CD4-positive, alpha-beta T cell treated with Interleukin-4 for 1 hour (primary cell): Measurements from ENCODE around the gene KRT2.
"Not testable (repeated sequence)": the region's sequence is repeated elsewhere in the genome, so short reads cannot be mapped to it uniquely, and the experiment has no call there.

Experiments
- DNase-seq, 2 donors: peaks; one replicate each; pipeline ENCODE4 v3.0.0-alpha.2; 2020 to 2022

Gene KRT2

DNA sequence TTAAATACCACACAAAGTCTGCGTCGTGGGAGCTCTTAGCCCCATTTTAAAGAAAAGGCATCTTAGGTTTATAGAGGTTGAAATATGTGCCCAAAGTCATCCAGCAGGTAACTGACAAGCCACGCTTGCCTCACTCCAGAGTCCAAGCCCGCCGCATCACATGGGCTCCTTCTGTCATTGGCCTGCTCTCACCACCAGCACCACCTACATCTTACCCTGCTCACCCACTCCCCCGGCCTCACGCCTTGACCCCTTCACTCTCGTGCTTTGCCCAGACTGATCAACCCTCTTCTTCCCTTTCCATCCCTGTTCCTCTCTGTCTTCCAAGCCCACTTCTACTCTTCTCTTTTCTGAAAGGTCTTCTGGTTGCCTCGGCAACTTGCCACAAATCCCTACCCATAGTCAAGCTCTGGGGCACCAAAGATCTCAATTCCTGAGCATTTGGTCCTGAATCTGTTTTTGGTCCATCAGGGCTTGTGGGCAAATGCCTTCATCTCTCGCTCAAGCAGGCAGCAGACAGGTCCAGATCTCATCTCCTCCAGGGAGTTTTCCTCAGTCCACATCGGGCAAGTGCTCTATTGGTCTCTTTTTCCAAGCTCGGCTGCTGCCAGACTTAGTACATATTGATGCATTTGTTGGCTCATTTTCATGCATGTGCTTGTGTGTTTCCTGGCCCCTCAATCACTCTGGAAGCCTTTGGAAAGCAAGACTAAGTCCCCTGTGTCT, 31.7 kb upstream of the KRT2 start:
- no peak for DNase-seq

DNA sequence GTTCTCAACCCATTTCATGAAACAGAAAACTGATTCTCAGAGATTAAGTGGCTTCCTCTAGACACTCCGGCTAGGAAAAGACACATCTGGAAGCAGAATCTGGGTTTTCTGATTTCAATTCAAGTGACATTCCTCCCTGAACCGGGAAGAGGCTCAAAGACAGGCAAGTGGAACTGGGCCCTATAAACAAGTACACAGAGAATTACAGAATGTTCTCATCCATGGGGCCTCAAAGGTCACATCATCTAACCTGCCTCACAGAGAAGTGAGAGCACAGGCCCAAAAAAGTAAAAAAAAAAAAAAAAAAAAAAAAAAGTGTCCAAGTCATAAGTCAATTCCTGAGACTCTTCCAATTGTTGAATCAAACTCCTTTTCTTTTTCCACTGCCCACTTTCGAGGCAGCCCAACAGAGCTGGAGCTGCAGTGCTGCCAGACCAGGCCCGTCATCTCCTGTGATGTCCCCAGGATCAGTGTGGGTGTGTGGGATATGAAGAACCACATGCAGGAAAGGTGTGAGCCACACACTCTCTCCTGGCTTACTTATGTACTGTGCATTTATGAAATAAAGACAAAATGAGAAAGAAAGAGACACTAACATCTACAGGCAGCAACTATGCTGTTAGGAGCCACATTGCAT, 31.0 kb upstream of the KRT2 start:
- DNase-seq = no peak

- DNase-seq = no peak
These were observed 30.3 kb upstream of the KRT2 start for GRCh38 chr12:52682381-52682660.

- peak; percentile 23 to 24 for DNase-seq
These were observed 29.7 kb upstream of the KRT2 start for GRCh38 chr12:52681526-52682380.

DNA sequence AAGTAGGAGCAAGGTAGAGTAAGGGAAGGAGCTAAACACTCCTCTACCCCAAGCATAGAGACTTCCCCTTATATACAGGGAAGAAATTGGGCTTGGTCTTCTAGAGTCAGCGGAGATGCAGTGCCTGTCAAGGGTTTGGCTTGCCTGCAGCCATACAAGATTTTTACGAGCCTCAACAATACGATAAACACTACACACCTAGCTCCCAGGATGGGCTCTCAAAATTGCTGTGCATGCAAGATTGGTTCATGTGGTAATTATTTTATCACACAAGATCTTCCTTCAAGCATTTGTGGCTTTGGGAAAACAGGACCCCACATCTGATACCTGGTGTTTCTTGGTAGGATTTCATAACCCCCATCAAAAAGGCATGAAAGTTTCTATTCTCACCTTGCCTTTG, 28.4 kb upstream of the KRT2 start, which contains the start of gene KRT1:
Gene KRT1, minus strand, starts transcription at position 45 of the 400 bp plus-strand sequence. CDS start 59 bp downstream, outside the sequence.
- DNase-seq = no peak

- DNase-seq = no peak
These were observed 27.9 kb upstream of the KRT2 start for GRCh38 chr12:52679875-52680274.

- DNase-seq = no peak
These were observed 25.7 kb upstream of the KRT2 start for GRCh38 chr12:52677671-52678070.

GRCh38 chr12:52677126-52677525, 25.1 kb upstream of the KRT2 start:
- DNase-seq = no peak

GRCh38 chr12:52676163-52676562, 24.2 kb upstream of the KRT2 start:
- DNase-seq = no peak

DNA sequence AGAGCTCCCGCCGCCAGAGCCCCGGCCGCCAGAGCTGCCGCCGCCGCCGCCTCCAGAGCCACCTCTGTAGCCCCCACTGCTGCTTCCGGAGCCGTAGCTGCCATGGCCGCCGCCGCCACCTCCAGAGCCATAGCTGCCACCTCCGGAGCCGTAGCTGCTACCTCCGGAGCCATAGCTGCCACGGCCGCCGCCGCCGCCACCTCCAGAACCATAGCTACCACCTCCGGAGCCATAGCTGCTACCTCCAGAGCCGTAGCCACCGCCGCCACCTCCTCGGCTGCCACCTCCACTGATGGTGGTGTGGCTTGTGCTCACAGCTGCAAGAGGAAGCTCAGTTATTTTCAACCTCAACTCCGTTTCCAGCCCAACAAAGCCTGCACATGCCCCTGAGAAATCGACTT, 23.3 kb upstream of the KRT2 start:
- DNase-seq = no peak

- DNase-seq = no peak
These were observed 22.4 kb upstream of the KRT2 start for GRCh38 chr12:52674433-52674775.

DNA sequence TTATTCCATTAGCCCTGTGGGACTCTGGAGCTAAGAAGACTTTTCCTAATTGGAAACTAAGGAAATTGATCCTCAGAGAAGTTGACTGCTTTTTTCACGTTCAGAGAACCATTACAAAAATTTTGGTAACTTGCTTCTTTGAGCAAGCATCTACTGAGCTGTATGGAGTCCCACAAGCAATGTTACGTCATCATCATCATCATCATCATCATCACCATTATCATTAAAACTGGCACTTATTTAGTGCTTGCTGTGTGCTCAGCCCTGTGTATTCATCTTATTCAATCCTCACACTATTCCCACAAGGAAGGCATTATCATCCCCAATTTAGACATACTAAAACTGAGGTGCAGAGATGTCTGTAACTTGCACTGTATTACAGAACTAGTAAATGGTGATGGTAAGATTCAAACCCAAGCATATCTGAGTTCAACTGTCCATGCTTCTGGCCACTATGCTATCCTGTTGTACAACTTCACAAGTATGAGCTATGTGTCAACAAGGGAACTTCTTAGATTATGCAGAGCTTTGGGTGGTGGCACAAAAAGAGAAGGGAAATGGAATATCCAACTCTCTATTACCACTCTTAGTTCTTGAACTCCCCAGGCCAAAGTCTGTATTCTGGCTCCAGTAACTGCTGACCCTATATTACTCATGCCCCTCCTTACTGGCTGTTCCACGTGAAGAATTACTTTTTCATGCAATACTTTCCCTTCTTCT, 21.9 kb upstream of the KRT2 start:
- no peak for DNase-seq

DNA sequence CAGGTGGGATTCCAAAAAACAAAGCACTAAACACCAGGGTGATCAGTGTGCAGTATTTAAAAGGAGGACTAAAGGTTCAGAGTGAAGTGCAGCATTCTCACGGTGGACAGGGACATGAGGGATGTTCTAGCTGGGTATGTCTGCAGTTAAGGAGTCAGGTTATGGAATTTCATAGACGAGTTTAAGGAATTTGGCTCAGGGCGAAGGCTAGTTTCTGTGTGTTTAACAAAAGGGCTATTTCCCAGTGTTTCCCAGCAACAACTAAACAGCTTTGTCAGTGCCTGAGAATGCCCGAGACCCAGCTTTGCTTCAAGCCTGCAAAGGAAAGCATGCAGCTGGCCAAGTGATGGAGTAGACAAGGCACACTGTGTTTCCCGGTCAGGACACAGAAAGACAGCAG, 21.2 kb upstream of the KRT2 start:
- DNase-seq = no peak

DNA sequence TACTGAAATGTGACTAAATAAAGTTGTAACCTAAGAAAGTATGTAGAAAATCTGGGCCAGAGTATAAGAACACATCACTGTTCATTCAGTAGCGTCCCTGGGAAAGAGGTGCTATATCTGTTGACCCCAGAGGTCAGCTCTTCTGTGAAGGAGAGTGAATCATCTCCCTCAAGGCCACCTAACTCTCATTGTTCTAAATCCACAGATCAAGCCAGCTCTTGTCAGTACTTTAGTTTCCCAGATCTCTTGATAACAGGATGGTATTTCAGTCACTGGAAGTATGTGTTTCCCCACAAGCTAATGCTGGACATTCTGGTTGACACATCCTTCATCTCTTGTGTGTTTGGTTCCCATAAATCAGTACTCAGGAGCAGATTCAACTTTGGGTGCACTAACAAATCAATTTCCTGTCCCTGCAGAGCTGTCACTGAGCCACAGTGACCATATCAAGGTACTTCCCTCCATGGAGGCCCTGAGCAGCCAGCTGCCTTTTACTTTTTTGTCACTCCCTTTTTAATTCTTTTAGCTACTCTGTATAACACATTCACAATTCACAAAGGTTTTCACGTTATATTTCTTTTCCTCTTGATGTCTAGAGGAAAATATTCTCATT, 20.4 kb upstream of the KRT2 start:
- no peak for DNase-seq

- no peak for DNase-seq
These were observed 18.9 kb upstream of the KRT2 start for GRCh38 chr12:52670961-52671360.

DNA sequence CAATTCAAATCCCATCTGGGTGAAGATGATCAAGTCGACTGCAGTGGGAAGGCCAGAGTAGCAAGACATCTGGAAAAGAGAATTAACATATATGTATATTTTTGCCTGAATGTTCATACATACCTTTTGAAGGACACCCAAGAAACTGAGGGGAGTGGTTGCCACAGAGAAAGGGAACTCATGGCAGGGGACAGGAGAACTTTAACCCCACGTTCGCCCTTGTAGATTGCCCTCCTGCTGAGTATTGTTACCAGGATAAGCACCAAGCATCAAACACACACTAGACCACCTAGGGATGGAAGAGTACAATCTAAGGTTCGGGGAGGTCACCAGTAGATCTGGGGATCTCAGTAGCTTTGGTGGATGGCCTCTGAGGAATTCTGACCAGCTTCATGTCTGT, 18.5 kb upstream of the KRT2 start:
- no peak for DNase-seq

DNA sequence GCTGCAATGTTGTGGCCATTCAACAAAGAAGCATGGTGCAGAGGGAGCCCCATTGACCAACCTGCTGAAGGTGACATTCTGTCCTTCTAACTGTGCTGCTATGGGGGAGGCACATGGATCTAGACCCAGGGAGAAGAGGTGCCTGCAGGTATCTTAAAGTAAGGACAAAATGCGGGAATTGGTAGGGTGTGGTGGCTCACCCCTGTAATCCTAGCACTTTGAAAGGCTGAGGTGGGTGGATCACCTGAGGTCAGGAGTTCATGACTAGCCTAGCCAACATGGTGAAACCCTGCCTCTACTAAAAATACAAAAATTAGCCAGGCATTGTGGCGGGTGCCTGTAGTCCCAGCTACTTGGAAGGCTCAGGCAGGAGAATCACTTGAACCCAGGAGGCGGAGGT, 17.9 kb upstream of the KRT2 start:
- not testable (repeated sequence) for DNase-seq

DNA sequence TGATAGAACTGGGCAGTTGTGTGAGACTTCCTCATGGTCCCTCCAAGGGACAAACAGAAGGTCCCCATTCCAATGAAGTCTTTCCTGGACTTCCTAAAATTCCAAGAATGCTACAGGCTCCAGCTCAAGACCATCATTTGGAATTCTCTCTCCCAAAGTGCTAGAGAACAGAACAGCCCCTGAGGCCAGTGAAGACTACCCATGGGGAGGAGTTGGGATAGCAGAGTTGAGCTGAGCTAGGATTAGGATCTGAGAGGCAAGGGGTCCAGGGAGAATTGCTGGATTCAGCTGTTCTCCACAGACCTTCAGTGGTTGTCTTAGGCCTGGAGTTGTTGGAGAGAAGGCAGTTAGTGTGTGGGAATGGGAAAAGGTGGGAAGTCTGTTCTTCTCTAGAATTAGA, 17.4 kb upstream of the KRT2 start:
- no peak for DNase-seq

- no peak for DNase-seq
These were observed 15.9 kb upstream of the KRT2 start for GRCh38 chr12:52667931-52668330.

DNA sequence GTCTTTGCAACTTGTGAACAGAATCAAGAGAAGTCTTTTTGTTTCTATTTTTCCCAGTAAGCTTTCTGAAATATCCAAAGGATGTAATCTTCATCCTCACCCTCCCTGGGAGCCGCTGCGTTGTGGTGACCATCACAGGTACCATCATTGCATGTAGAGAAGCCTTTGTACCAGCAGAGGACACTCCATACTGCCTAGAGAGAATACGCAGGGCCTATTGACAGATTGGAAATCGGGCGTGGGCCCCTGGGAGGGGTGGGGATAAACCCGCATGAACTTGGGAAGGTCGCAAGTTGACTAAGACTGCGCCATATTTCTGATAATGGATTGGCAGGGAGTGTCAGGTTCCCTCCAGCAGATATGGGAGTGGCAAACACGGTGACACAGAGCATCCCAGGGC, 15.5 kb upstream of the KRT2 start:
- no peak for DNase-seq

DNA sequence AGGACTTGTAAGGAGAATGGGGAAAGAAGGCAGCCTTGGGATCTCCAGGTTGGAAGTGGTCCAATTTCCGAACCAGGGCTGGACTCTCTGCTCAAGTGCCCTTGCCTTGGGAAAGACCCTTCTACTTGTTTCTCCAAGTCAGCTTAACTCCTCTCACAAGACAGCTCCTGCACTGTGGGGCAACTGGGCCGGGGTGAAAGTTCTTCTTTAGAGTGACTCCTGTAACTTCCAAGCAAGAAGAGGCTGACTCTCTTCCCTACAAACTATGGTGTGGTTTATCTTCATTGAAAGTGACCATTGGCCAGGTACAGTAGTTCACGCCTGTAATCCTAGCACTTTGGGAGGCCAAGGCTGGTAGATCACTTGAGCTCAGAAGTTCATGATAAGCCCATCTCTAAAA, 14.5 kb upstream of the KRT2 start:
- no peak for DNase-seq

- DNase-seq = no peak
These were observed 11.4 kb upstream of the KRT2 start for GRCh38 chr12:52663420-52663819.

DNA sequence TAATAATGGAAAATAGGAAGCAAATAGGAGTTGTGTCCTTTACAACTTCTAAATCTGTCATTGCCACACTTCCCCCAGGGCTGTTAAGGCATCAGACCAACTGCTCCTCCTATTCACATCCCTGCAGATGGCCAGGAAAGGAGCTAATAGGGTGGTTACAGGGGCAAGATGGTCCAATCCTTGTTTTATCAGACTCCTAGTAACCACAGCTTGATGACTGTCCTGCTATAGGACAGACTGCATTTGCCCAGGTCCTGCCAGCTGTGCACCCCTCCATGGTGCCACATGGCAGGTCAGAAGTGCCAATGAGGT, 10.9 kb upstream of the KRT2 start:
- no peak for DNase-seq
